ENCODE measurements around the gene RD3L.
"Not testable (repeated sequence)": the region's sequence is repeated elsewhere in the genome, so short reads cannot be mapped to it uniquely, and the experiment has no call there.

Gene RD3L

DNA sequence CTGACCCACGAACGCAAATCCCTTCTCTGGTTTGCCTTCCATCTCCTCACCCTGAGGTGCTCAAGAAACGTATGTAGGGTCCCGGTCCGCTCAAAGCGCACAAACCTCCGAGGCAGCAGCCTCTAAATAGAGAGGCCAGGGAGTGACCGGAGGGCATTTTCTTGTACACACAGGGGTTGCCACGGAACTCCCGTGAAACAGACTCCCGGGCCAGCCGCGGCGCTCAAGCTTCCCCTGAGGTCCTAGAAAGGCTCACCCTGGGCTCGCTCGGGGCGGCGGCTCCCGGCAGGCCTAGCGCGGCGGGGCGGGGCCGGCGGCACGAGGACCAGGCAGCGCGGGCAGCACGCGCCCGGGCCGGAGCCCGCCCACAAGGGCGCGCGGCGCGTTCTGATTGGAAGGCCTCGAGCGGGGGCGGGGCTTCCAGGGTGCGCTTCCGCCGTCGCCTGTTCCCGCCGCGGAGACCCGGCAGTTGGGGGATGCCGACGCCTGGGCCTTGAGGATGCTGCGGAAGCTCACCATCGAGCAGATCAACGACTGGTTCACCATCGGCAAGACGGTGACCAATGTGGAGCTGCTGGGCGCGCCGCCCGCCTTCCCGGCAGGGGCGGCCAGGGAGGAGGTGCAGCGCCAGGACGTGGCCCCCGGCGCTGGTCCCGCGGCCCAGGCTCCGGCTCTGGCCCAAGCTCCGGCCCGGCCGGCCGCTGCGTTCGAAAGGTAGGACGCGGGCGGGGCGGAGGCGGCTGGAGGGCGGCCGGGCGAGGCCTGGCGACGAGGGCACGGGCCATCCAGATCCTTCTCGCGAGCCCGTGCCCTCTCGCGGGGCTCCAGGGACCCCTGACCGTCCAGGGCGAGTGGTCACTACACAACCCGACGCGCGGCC is 14.1 kb downstream of the RD3L start, which contains the start of gene TDRD9:
Gene TDRD9 (plus strand): TSS at position 446 of the 880 bp plus-strand sequence. CDS start 54 bp downstream, at position 500.
- no peak for DNase-seq (ENCODE audit: low read depth in 2 of 3, low spot score in 2 of 3)

- no peak for DNase-seq (ENCODE audit: low read depth in 2 of 3, low spot score in 2 of 3)
Measured at GRCh38 chr14:103927566-103927965, 14.8 kb downstream of the RD3L start.

DNA sequence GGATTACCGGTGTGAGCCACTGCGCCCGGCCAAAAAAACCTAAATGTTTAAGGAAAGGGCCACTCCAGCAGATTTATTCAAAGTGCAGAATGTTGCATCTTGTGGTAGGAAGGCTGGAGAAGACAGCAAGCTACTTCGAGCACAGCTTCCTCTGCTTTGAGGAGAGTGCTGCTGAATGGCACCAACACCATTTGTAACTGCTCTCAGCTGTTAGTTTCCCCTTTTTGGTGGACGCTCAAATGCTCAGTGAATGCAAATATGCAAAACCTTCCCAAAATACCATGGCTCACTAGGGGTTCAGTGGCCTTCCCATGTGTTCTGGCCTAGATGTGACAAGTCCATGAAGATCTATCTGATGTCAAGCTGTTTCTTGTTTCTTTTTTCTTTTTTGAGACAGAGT is 17.0 kb downstream of the RD3L start:
- DNase-seq (ENCODE audit: low read depth in 2 of 3, low spot score in 2 of 3): no peak

GRCh38 chr14:103923863-103924262 is 18.5 kb downstream of the RD3L start:
- DNase-seq (ENCODE audit: low read depth in 2 of 3, low spot score in 2 of 3): no peak

GRCh38 chr14:103921855-103922200 is 20.5 kb downstream of the RD3L start:
- DNase-seq (ENCODE audit: low read depth in 2 of 3, low spot score in 2 of 3): not testable (repeated sequence)

DNA sequence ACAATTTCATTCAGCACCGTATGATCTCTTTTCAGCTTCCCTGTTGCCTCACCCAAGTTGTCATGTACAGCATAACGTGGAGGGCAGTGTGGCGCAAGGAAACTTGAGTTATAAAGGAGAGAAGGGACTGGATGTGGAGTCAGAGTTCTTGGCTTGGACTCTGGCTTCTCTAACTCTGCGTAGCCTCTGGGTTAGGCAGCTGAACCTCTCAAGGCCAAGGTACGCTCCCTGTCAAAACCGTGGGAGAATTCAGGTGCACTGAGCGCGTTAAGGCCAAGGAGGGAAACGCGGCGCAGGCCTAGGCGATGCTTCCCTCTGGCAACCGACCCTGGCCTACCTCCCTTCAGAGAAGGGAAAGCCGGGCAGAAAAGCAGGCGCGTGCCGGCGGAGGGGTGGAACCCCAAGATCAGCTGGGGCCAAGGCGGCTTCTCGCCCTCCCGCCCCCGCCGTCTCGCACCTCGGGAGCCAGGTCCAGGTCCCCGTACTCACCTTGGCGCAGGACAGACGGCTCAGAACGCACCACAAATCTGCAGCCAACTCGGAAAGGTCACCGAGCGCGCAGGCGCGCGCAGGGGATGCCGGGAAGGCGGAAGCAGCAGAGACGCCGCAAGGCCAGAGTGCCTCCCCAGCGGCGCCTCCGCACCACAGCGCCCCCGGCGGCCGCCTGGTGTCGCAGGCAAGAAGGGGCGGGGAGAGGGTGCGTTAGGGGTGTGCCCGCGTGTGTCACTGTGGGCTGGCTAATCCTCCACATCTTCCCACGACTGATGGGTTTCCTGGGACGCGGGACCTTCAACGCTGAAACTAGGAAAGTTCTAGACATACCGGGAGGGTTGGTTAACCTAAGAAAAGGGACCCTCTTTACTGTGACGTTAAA is 21.1 kb downstream of the RD3L start:
- peak; percentile 80 to 94 (median 85) for DNase-seq (ENCODE audit: low read depth in 2 of 3, low spot score in 2 of 3)

GRCh38 chr14:103916636-103917262 is 25.6 kb downstream of the RD3L start:
- no peak for DNase-seq (ENCODE audit: low read depth in 2 of 3, low spot score in 2 of 3)

GRCh38 chr14:103915616-103916015 is 26.7 kb downstream of the RD3L start:
- no peak for DNase-seq (ENCODE audit: low read depth in 2 of 3, low spot score in 2 of 3)

- no peak for DNase-seq (ENCODE audit: low read depth in 2 of 3, low spot score in 2 of 3)
Measured at GRCh38 chr14:103910984-103911383, 31.3 kb downstream of the RD3L start.

GRCh38 chr14:103910262-103910935 is 31.9 kb downstream of the RD3L start:
- peak; percentile 41 to 42 (median 41) for DNase-seq (ENCODE audit: low read depth in 2 of 3, low spot score in 2 of 3)

GRCh38 chr14:103909531-103910261 is 32.6 kb downstream of the RD3L start:
- DNase-seq (ENCODE audit: low read depth in 2 of 3, low spot score in 2 of 3): no peak

- DNase-seq (ENCODE audit: low read depth in 2 of 3, low spot score in 2 of 3): no peak
Measured at GRCh38 chr14:103908580-103908979, 33.7 kb downstream of the RD3L start.

- DNase-seq (ENCODE audit: low read depth in 2 of 3, low spot score in 2 of 3): no peak
Measured at GRCh38 chr14:103905842-103906456, 36.4 kb downstream of the RD3L start.

DNA sequence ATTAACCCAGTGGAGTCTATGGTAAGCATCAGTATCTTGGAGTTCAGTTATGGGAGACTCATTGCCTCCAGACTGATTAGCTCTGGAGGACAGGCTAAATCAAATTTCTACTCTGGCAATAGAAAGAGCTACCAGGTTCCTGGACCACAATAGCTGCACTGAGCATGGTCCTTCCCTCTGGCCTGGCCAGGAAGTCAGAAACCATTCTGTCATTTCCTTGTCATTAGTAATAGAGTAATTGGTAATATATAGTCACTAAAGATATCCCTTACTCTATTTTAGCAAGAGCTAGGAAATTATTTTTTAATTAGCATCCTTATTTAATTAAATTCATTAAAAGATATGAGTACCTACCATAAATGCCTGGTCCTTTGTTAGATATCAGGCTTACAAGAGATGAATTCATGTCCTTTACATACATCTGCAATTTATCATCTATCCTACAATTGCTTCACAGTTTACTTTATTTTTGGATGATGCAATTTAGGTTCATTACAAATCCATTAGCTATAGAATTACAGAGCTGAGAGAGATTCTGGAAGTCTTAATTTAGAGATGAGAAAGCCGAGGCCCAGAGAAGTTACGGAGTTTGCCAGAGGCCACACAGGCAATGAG is 37.7 kb downstream of the RD3L start:
- no peak for DNase-seq (ENCODE audit: low read depth in 2 of 3, low spot score in 2 of 3)

DNA sequence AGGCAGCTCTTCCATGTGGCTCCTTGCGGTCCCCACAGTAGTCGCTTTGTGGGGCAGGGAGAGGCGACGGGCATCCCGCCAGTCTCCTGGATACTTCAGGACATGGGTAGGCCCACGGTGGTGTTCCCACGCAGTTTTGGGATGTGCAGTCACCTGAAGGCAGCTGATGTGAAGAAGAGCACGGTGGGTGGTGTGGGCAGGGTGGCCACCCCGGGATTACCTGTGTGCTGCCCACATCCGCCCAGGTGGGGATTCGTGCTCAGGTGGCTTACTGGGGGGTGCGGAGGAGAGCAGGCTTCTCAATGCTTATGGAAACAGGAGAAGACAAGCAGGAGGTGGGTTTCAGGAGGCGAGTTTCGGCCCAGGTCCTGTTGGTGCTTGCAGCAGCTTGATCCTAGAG is 42.5 kb downstream of the RD3L start:
- no peak for DNase-seq (ENCODE audit: low read depth in 2 of 3, low spot score in 2 of 3)

- DNase-seq (ENCODE audit: low read depth in 2 of 3, low spot score in 2 of 3): no peak
Measured at GRCh38 chr14:103899316-103899715, 43.0 kb downstream of the RD3L start.

GRCh38 chr14:103898711-103899110 is 43.6 kb downstream of the RD3L start:
- no peak for DNase-seq (ENCODE audit: low read depth in 2 of 3, low spot score in 2 of 3)

GRCh38 chr14:103898204-103898603 is 44.1 kb downstream of the RD3L start:
- DNase-seq (ENCODE audit: low read depth in 2 of 3, low spot score in 2 of 3): no peak

All from activated CD8-positive, alpha-beta memory T cell treated with anti-CD3 and anti-CD28 coated beads for 48 hours (primary cell).